ENCODE results near the gene FLNB. TPM values are rescaled to one million over a fixed set of nuclear protein-coding genes. Genes with fewer than 3 reads are reported as not detected.

FLNB gene
- polyA plus RNA-seq, 1 of the 3 experiments (the other 2 are of a cell fraction): 127 TPM

DNA sequence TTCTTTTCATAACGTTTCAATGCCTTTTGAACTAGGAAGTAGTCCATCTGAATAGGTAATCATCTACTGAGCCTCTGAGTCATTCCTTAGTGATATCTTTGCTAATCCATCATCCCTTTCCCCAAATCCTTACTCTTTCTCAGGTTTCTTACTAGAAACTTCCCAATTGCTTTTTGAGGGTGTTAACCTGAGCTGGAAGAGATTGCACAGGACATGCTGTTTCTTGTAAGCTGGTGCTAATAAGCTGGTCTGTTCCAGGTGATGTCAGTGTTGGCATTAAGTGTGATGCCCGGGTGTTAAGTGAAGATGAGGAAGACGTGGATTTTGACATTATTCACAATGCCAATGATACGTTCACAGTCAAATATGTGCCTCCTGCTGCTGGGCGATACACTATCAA, 101.5 kb downstream of the FLNB start:
- no peaks in the 10 kb centered on the region for H3K4me1 ChIP-seq (ENCODE audit: control insufficient read depth in 1 of 2, insufficient read depth in 2 of 2, low read depth in 1 of 2, low read length in 1 of 2)
- H3K9me3 ChIP-seq: no peaks in the 10 kb centered on the region
- peaks cover 5% of the 10 kb centered on the region for H3F3A ChIP-seq (replicated peaks; ENCODE audit: insufficient read depth)
- H3K4me3 ChIP-seq (ENCODE audit: low read depth in 2 of 2, low read length in 1 of 2): no peak overlapping the region
- H3K27me3 ChIP-seq (ENCODE audit: insufficient read depth): no peaks in the 10 kb centered on the region
- H2AFZ ChIP-seq (ENCODE audit: low read depth): no peak overlapping the region
- no peak overlapping the region for H3K9ac ChIP-seq
- TF ChIP-seq, protein P1, sequence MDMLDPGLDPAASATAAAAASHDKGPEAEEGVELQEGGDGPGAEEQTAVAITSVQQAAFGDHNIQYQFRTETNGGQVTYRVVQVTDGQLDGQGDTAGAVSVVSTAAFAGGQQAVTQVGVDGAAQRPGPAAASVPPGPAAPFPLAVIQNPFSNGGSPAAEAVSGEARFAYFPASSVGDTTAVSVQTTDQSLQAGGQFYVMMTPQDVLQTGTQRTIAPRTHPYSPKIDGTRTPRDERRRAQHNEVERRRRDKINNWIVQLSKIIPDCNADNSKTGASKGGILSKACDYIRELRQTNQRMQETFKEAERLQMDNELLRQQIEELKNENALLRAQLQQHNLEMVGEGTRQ (IDR thresholded peaks at IDR 0.05; ENCODE audit: borderline replicate concordance, low read depth, low read length): no peak
- TF ChIP-seq ELF1 (IDR thresholded peaks at IDR 0.05) (no peak), MAX (IDR thresholded peaks at IDR 0.05; ENCODE audit: low read depth) (no peak), SIN3A (IDR thresholded peaks at IDR 0.05; ENCODE audit: borderline replicate concordance, low read depth, low read length) (no peak), GATA2 (CRISPR knock-in tag; IDR thresholded peaks at IDR 0.05) (no peak), FOXJ3 (CRISPR knock-in tag; IDR thresholded peaks at IDR 0.05) (no peak), RCOR1 (IDR thresholded peaks at IDR 0.05; ENCODE audit: low read length) (no peak)
- TF ChIP-seq, protein P2, sequence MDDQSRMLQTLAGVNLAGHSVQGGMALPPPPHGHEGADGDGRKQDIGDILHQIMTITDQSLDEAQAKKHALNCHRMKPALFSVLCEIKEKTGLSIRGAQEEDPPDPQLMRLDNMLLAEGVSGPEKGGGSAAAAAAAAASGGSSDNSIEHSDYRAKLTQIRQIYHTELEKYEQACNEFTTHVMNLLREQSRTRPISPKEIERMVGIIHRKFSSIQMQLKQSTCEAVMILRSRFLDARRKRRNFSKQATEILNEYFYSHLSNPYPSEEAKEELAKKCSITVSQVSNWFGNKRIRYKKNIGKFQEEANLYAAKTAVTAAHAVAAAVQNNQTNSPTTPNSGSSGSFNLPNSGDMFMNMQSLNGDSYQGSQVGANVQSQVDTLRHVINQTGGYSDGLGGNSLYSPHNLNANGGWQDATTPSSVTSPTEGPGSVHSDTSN (IDR thresholded peaks at IDR 0.05): no peak
- POLR2A ChIA-PET: no interaction called here
- H3K4me2 ChIP-seq: no peak overlapping the region
- H3K9me2 ChIP-seq: no peaks in the 10 kb centered on the region
- peaks cover 15% of the 10 kb centered on the region; the same call in 1 of the 2 replicates for H3K79me2 ChIP-seq (ENCODE audit: insufficient read depth)
- CTCF ChIA-PET: interaction anchor here (0.6 kb wide), 1 partner anchor 29 kb away, joined by 3 read pairs; no protein-coding TSS in a partner anchor
- no peak for DNase-seq
- 89% methylated on average over 5 of the region's 5 CpGs for WGBS (ENCODE audit: low lambda C conversion rate)
- no peak overlapping the region for H3K27ac ChIP-seq (ENCODE audit: low read depth in 2 of 2, low read length in 1 of 2)
- H4K20me1 ChIP-seq (ENCODE audit: insufficient read depth): no peaks in the 10 kb centered on the region
- H3K36me3 ChIP-seq (replicated peaks in 1 of 2; ENCODE audit: control insufficient read depth in 1 of 2, insufficient read depth in 2 of 2, low read length in 1 of 2): peaks cover 75 to 81% of the 10 kb centered on the region in 2 experiments

GRCh38 chr3:58111513-58112184, 103.4 kb downstream of the FLNB start:
- DNase-seq: no peak
- no peaks in the 10 kb centered on the region for H3K27me3 ChIP-seq (ENCODE audit: insufficient read depth)
- H3K9me3 ChIP-seq: no peaks in the 10 kb centered on the region
- no peak overlapping the region for H3K4me2 ChIP-seq
- ChIA-PET POLR2A (no interaction called here), CTCF (no interaction called here)
- H3K4me3 ChIP-seq (ENCODE audit: low read depth in 2 of 2, low read length in 1 of 2): no peak overlapping the region
- no peaks in the 10 kb centered on the region for H4K20me1 ChIP-seq (ENCODE audit: insufficient read depth)
- H3K9me2 ChIP-seq: no peaks in the 10 kb centered on the region
- no peak overlapping the region for H3K9ac ChIP-seq
- peaks cover 67 to 82% of the 10 kb centered on the region in 2 experiments for H3K36me3 ChIP-seq (replicated peaks in 1 of 2; ENCODE audit: control insufficient read depth in 1 of 2, insufficient read depth in 2 of 2, low read length in 1 of 2)
- H3K4me1 ChIP-seq (ENCODE audit: control insufficient read depth in 1 of 2, insufficient read depth in 2 of 2, low read depth in 1 of 2, low read length in 1 of 2): no peaks in the 10 kb centered on the region
- no peak for TF ChIP-seq MXI1 (IDR thresholded peaks at IDR 0.05; ENCODE audit: low read depth, low read length)
- no peak for TF ChIP-seq POLR2AphosphoS5 (IDR thresholded peaks at IDR 0.05; ENCODE audit: low read depth, low read length)
- no peak overlapping the region for H2AFZ ChIP-seq (ENCODE audit: low read depth)
- 96% methylated on average over 8 of the region's 11 CpGs for whole genome bisulfite sequencing (ENCODE audit: low lambda C conversion rate)
- no peak overlapping the region for H3K27ac ChIP-seq (ENCODE audit: low read depth in 2 of 2, low read length in 1 of 2)
- H3K79me2 ChIP-seq (ENCODE audit: insufficient read depth): peaks cover 20% of the 10 kb centered on the region; the same call in 1 of the 2 replicates
- H3F3A ChIP-seq (replicated peaks; ENCODE audit: insufficient read depth): peaks cover 5% of the 10 kb centered on the region

Data from SK-N-SH (cell line).